Ascending aorta (tissue), 2 donors: ENCODE data around the gene EFHC1. TPM values are rescaled to one million over a fixed set of nuclear protein-coding genes. Genes with fewer than 3 reads are reported as not detected.

Experiments
- DNase-seq, 2 donors: peaks; one replicate each; pipeline ENCODE4 v3.0.0-alpha.2; 2019; ENCODE audit warnings: low spot score in 2 of 2
- H3K27ac ChIP-seq, 2 donors: fragments of 200-600 bp; sonication (generic); one replicate each; pipeline ENCODE4 v1.5.1; 2016 to 2017; ENCODE audit warnings: mild to moderate bottlenecking in 1 of 2
- H3K27me3 ChIP-seq: fragments of 200-600 bp; sonication (generic); one replicate; pipeline ENCODE4 v1.5.1; 2017
- H3K36me3 ChIP-seq, 2 donors: fragments of 200-600 bp; sonication (generic); one replicate each; pipeline ENCODE4 v1.5.1; 2016
- H3K4me1 ChIP-seq, 2 donors: fragments of 200-600 bp; sonication (generic); one replicate each; pipeline ENCODE4 v1.5.1; 2016 to 2017; ENCODE audit warnings: mild to moderate bottlenecking in 1 of 2
- H3K4me3 ChIP-seq, 2 donors: fragments of 200-600 bp; sonication (generic); one replicate each; pipeline ENCODE4 v1.5.1; 2016 to 2017; ENCODE audit warnings: mild to moderate bottlenecking in 1 of 2
- H3K9me3 ChIP-seq, 2 donors: fragments of 200-600 bp; sonication (generic); one replicate each; pipeline ENCODE4 v1.5.1; 2016
- CTCF ChIP-seq, 3 experiments: fragments of 200-600 bp in 2 of 3; fragments of 450-650 bp in 1 of 3; sonication (generic) in 2 of 3; IDR thresholded peaks; one replicate each; pipeline ENCODE4 v1.5.1; 2016 to 2019; ENCODE audit warnings: antibody characterized with exemption in 3 of 3, mild to moderate bottlenecking in 1 of 3, moderate library complexity in 1 of 3
- intact Hi-C: fragments of 100-400 bp; cut with DNase I; formaldehyde crosslinking; loops from one replicate; pipeline ENCODE4 v1.15.1; 2023
- total RNA-seq: library from RNA; depleted of rRNA; stranded (reverse); fragments of >200 nt; gene quantifications from one replicate; pipeline ENCODE4 v1.1.0, GENCODE V29; 2016

Gene EFHC1
- total RNA-seq, 1 donor from 2014 or later = 7.3 TPM

GRCh38 chr6:52418606-52419005 lies 1.5 kb upstream of the EFHC1 start:
- H3K27me3 ChIP-seq = no peaks in the 10 kb centered on the region
- peaks cover 0 to 7% of the 10 kb centered on the region in 2 donors for H3K4me1 ChIP-seq
- H3K27ac ChIP-seq = no peak overlapping the region
- no peak overlapping the region for H3K4me3 ChIP-seq
- no peak for TF ChIP-seq CTCF (IDR thresholded peaks at IDR 0.05)
- DNase-seq = no peak
- no peaks in the 10 kb centered on the region for H3K36me3 ChIP-seq
- intact Hi-C loops = loop anchor here (5.0 kb wide), 1 partner anchor 309 kb away; no protein-coding TSS in a partner anchor
- H3K9me3 ChIP-seq = no peaks in the 10 kb centered on the region

- H3K9me3 ChIP-seq = no peaks in the 10 kb centered on the region
- peak overlapping the region; percentile 65 to 66 for H3K27ac ChIP-seq
- peaks cover 2 to 7% of the 10 kb centered on the region in 2 donors for H3K4me1 ChIP-seq
- peak overlapping the region; percentile 71 to 95 for H3K4me3 ChIP-seq
- H3K27me3 ChIP-seq = no peaks in the 10 kb centered on the region
- intact Hi-C loops = loop anchor here (1.0 to 10.0 kb wide), 7 partner anchors 58 to 1126 kb away; partner anchors contain the start of genes GCLC, PAQR8 and TRAM2
- peak in 1 of 2 donors; percentile 60 for DNase-seq
- TF ChIP-seq CTCF (IDR thresholded peaks at IDR 0.05) = no peak
- no peaks in the 10 kb centered on the region for H3K36me3 ChIP-seq
Measured at GRCh38 chr6:52420668-52421358, 671 bp downstream of the EFHC1 start.

DNA sequence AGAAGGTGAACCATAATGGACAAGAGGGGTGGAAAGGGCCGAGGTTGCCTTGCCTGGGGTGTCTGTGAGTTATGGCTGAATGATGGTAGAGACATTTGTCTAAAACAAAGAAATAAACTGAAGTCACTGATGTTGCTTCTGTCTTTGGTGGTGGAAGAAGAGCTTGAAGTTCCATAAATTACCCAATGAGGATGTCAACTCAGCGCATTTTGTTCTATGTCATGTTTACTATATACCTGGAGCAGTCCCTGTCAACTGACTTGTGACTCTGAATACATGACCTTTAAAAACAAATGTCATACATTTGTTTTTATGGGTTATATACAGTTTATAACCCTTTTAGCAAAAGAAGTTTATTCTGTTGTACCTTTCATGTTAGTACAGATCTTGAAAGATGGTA lies 2.0 kb downstream of the EFHC1 start:
- Histone ChIP-seq H3K4me1 (peaks cover 2 to 7% of the 10 kb centered on the region in 2 donors), H3K36me3 (no peaks in the 10 kb centered on the region), H3K9me3 (no peaks in the 10 kb centered on the region), H3K27ac (no peak overlapping the region), H3K27me3 (no peaks in the 10 kb centered on the region), H3K4me3 (no peak overlapping the region)
- DNase-seq = no peak
- TF ChIP-seq CTCF (IDR thresholded peaks at IDR 0.05) = no peak
- intact Hi-C loops = loop anchor here (5.0 to 10.0 kb wide), 3 partner anchors 570 to 1125 kb away; partner anchors contain the start of gene GCLC

- intact Hi-C loops = loop anchor here (5.0 to 10.0 kb wide), 3 partner anchors 569 to 1124 kb away; partner anchors contain the start of gene GCLC
Measured at GRCh38 chr6:52423448-52423847, 3.3 kb downstream of the EFHC1 start.

DNA sequence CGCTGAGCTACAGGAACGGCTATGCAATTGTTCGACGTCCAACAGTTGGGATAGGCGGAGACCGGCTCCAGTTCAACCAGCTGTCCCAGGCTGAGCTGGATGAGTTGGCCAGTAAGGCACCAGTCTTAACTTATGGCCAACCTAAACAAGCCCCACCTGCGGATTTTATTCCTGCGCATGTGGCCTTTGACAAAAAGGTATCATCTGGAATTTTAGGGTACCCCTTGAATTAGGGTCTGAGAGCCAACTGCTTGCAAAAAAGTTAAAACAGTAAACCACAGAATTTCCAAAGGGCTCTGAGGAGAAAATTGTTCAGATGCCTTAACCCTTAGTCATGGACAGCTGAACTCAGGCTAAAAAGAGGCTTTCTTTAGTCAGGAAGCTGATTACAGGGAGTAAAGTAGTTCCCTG lies 3.8 kb downstream of the EFHC1 start:
- intact Hi-C loops = loop anchor here (5.0 to 10.0 kb wide), 3 partner anchors 568 to 1123 kb away; partner anchors contain the start of gene GCLC

More at GRCh38 chr6:52423448-52423847, 3.3 kb downstream of the EFHC1 start:
- H3K4me1 ChIP-seq = peaks cover 2 to 7% of the 10 kb centered on the region in 2 donors
- DNase-seq = no peak
- peak overlapping the region; percentile 79 for H3K27ac ChIP-seq
- no peaks in the 10 kb centered on the region for H3K36me3 ChIP-seq
- H3K4me3 ChIP-seq = no peak overlapping the region
- no peaks in the 10 kb centered on the region for H3K9me3 ChIP-seq
- TF ChIP-seq CTCF (IDR thresholded peaks at IDR 0.05) = no peak
- H3K27me3 ChIP-seq = no peaks in the 10 kb centered on the region

More for the DNA sequence above, 3.8 kb downstream of the EFHC1 start:
- H3K27me3 ChIP-seq = no peaks in the 10 kb centered on the region
- H3K4me3 ChIP-seq = no peak overlapping the region
- peaks cover 2 to 7% of the 10 kb centered on the region in 2 donors for H3K4me1 ChIP-seq
- no peaks in the 10 kb centered on the region for H3K36me3 ChIP-seq
- DNase-seq = peak in 1 of 2 donors; percentile 73
- TF ChIP-seq CTCF (IDR thresholded peaks at IDR 0.05) = no peak
- no peaks in the 10 kb centered on the region for H3K9me3 ChIP-seq
- H3K27ac ChIP-seq = peak overlapping the region; percentile 79
